H1 (cell line): ENCODE results near the gene ADCY2.

Experiments used
- ASH2L ChIP-seq: fragments of 200-600, 300-600 bp; sonication (generic); IDR thresholded peaks from one replicate; pipeline ENCODE4 v1.7.1; 2017; ENCODE audit warnings: low read length
- BCL11A ChIP-seq, 2 experiments: IDR thresholded peaks; one replicate each; pipeline ENCODE4 v1.6.1; 2011; ENCODE audit warnings: low read depth in 2 of 2, low read length in 2 of 2, mild to moderate bottlenecking in 2 of 2
- CBX5 ChIP-seq: fragments of 300-800, 300-1000 bp; sonication (generic); IDR thresholded peaks from 2 replicates; pipeline ENCODE4 v1.7.1; 2016; ENCODE audit warnings: antibody characterized with exemption, low read length, low read depth
- CTCF ChIP-seq, 3 experiments: IDR thresholded peaks; 1 replicate in 2 of 3; 2 replicates in 1 of 3; pipeline versions ENCODE4 v1.5.1 to v1.6.1; 2011; ENCODE audit warnings: low read length in 3 of 3, mild to moderate bottlenecking in 3 of 3, inconsistent platforms in 2 of 3, low read depth in 1 of 3, moderate library complexity in 1 of 3; ENCODE audit not compliant: insufficient read depth in 1 of 3; ENCODE audit errors: control extremely low read depth in 1 of 3
- GTF2F1 ChIP-seq: IDR thresholded peaks from 2 replicates; pipeline ENCODE4 v1.6.1; 2012; ENCODE audit warnings: low read depth, low read length, improper control_type of control experiment, borderline replicate concordance
- MAFK ChIP-seq: IDR thresholded peaks from 2 replicates; pipeline ENCODE4 v1.6.1; 2012; ENCODE audit warnings: low read depth, mild to moderate bottlenecking, improper control_type of control experiment, low read length
- PHF8 ChIP-seq: fragments of 200-600 bp; sonication (generic); conservative IDR thresholded peaks from 2 replicates; pipeline ENCODE4 v1.7.1; 2012; ENCODE audit warnings: low read depth, mild to moderate bottlenecking, inconsistent platforms, low read length, moderate library complexity
- POLR2A ChIP-seq, 2 experiments: IDR thresholded peaks; 1 replicate in 1 of 2; 2 replicates in 1 of 2; pipeline ENCODE4 v1.6.1; 2011; ENCODE audit warnings: low read depth in 2 of 2, low read length in 2 of 2, mild to moderate bottlenecking in 2 of 2; ENCODE audit errors: control extremely low read depth in 1 of 2
- POLR2AphosphoS5 ChIP-seq: IDR thresholded peaks from 2 replicates; pipeline ENCODE4 v1.6.1; 2011; ENCODE audit warnings: low read depth, low read length
- RFX5 ChIP-seq: IDR thresholded peaks from 2 replicates; pipeline ENCODE4 v1.6.1; 2011; ENCODE audit warnings: low read depth, low read length, improper control_type of control experiment, borderline replicate concordance
- SIRT6 ChIP-seq: IDR thresholded peaks from one replicate; pipeline ENCODE4 v1.7.1; 2012; ENCODE audit warnings: low read length, inconsistent platforms
- SP1 ChIP-seq: IDR thresholded peaks from 2 replicates; pipeline ENCODE4 v1.6.1; 2011; ENCODE audit warnings: low read depth, low read length
- TEAD4 ChIP-seq: IDR thresholded peaks from 2 replicates; pipeline ENCODE4 v1.6.1; 2012; ENCODE audit warnings: low read depth, low read length, inconsistent platforms, mixed read lengths
- TF ChIP-seq, protein P1 (sequence below): IDR thresholded peaks from 2 replicates; pipeline ENCODE4 v1.6.1; 2012; ENCODE audit warnings: inconsistent platforms

GRCh38 chr5:7419367-7419766 lies 23.4 kb downstream of the ADCY2 start:
- no peak for TF ChIP-seq POLR2A (IDR thresholded peaks at IDR 0.05; ENCODE audit: control extremely low read depth in 1 of 2, low read depth in 2 of 2, low read length in 2 of 2)
- no peak for TF ChIP-seq CTCF (IDR thresholded peaks at IDR 0.05; ENCODE audit: control extremely low read depth in 1 of 3, insufficient read depth in 1 of 3, low read depth in 1 of 3, low read length in 3 of 3)
- no peak for TF ChIP-seq RFX5
- no peak for TF ChIP-seq GTF2F1
- no peak for TF ChIP-seq POLR2AphosphoS5
- TF ChIP-seq, protein P1, sequence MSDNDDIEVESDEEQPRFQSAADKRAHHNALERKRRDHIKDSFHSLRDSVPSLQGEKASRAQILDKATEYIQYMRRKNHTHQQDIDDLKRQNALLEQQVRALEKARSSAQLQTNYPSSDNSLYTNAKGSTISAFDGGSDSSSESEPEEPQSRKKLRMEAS = no peak
- no peak for TF ChIP-seq MAFK
- TF ChIP-seq SIRT6 = no peak
- TF ChIP-seq CBX5 = no peak
- TF ChIP-seq BCL11A (IDR thresholded peaks at IDR 0.05; ENCODE audit: low read depth in 2 of 2, low read length in 2 of 2) = no peak
- no peak for TF ChIP-seq TEAD4
- TF ChIP-seq PHF8 = no peak
- TF ChIP-seq SP1 = no peak
- TF ChIP-seq ASH2L = no peak
